ENCODE measurements around the gene ASAP2.

Gene ASAP2

DNA sequence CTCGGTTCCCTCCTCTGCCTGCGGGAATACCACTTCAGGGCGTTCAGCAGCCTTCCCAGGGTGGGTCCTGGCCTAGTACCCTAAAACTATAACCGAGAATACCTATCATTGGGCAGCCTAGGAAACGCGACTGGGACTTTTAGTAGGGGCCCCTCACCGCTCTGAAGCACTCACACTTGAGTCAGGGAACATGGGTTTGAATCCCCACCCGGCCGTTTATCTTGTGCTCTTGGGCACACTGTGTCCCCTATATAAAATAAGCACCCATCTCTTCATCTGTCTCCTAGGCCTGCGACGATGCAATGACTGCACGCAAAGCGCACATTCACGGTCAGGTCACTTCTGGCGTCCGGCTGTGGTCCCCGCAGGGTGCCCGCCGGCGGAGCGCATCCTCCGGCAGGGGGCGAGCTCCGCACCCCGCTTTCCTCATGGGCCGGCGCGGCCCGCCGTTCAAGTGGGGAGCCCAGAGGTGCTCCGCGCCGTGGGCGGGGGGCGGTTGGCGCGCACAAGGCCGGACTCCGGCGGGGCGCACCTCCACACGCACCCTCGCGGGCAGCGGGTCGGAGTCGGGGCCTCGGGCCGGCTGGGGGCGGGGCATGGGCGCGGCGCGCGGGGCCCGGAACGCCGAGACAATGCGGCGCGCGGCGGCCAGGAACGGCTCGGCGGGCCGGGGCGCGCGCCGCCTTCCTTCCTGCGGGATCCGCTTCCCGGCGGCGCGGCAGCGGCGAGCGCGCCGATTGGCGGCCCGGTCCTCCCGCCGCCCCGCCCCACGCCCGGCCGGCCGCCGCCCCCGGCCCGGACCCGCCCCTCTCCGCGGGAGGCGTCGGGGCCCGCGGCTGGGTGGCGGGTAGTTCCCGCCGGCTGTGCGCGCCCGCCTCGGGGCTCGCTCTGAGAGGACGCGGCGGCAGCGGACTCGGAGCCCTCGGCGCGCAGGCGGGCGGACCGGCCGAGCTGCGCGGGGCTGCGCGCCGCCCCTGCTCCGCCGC is at the start of gene ASAP2:
TSS of gene ASAP2 (plus strand) at position 850 of the 986 bp plus-strand sequence. CDS start 293 bp downstream, outside the sequence.
- DNase-seq (ENCODE audit: low spot score): peak; percentile 69

DNA sequence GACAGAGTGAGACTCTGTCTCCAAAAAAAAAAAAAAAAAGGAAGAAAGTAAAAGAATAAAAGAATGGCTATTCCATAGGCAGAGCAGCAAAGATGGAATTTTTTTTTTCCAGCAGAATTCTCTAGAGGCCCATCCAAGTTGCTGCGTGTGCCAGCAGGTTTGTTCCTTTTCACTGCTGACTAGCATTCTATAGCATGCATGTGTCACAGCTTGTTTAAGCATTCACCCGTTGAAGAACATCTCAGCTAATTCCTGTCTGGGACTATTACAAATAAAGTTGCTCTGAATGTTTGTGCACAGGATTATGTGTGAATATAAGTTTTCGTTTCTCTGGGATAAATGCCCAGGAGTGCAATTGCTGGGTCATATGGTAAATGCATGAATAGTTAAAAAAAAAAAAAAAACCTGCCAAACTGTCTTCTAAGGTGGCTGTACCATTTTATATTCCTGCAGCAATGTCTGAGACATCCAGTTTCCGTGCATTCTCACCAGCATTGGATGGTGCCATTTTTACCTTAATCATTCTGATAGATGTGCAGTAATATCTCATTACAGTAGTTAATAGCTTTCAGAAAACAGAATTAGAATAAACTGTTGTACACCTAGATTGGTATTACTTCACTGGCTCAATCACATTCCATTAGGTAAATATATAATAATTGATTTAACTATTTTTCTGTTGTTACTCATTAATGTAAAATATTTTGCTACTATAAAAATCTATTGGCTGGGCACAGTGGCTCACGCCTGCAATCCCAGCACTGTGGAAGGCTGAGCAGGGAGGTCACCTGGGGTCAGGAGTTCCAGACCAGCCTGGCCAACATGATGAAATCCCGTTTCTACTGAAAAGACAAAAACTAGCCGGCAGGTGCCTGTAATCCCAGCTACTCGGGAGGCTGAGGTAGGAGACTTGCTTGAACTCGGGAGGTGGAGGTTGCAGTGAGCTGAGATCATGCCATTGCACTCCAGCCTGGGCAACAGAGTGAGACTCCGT is 47.5 kb upstream of the ASAP2 start:
- DNase-seq (ENCODE audit: low spot score): no peak

DNA sequence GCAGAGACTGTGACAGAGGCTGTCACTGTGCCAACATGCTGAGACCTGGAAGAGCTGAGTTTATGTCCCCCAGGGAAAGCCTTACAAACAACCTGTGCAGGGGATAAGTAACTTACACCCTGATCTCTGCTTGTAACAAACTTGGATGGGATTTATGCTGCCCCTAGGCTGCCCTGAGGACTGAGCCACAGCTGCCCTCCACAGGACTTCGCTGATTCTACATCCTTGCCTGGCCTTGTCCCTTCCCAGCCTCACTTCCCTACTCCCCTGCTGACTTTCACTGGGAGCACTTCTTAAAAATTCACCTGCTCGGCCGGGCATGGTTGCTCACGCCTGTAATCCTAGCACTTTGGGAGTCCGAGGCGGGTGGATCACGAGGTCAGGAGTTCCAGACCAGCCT is 45.9 kb upstream of the ASAP2 start:
- DNase-seq (ENCODE audit: low spot score): no peak

DNA sequence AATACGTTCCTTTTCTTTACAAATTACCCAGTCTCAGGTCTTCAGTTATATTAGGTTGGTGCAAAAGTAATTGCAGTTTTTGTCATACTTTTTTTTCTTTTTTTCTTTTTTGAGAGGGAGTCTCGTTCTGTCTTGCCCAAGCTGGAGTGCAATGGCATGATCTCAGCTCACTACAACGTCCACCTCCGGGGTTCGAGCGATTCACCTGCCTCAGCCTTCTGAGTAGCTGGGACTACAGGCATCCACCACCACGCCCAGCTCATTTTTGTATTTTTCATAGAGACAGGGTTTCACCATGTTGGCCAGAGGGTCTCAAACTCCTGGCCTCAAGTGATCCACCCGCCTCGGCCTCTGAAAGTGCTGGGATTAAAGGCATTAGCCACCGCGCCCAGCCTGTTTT is 43.8 kb upstream of the ASAP2 start:
- DNase-seq (ENCODE audit: low spot score): no peak

DNA sequence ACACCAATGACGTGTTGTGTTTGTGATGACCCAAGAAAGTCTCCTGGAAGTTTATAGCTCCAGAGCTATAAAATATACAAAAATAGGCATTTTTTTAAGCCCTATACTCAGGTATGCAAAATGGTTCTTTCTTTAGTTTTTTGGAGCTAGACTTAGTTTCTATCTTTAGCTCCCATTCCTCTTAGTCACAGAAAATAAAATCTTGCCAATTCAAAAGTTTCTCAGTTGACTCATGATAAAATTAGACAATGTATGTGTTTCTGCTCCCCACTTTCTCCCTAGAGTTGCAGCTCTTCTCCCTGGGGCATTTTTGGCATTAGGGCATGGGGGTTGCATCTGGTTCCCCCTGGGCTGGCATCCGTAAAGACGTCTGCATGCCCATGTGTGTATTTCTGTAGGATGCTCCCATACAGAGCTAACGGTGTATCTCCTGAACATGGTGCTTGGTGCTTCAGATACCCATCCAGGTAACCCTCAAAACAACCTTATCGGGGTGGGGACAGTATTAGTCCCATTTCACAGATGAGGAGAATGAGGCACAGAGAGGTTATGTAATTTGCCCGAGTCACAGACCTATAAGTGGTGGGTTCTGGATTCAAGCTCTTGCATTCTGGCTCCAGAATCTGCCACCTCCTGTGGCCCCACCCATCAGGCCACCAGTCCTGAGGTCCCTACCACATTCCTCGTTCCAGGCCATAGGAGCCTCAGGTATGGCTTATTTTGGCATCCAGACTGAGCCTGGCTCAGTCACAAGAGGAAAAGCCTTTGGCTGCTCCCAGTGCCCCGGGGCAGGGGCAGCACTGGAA is 43.1 kb upstream of the ASAP2 start:
- DNase-seq (ENCODE audit: low spot score): no peak

DNA sequence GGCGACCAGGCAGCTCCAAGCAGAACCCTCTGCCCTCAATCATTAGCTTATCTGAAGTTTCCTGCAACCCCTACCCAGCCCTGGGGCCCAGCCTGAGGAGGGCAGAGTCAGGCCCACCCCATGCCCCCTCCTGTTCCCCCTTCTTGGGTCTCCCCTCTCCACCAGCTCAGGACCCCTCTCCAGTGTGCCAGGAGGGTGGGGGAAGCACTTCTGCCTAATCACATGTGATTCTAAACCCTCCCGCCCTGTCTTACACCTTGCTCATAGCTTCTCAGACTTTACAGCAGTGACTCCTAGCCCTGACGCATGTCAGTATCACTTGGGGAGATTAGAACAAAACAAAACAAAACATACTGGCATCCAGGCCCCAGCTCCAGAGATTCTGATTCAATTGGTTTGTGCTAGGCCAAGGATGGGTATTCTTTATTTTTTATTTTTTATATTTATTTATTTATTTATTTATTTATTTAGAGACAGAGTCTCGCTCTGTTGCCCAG is 42.5 kb upstream of the ASAP2 start:
- no peak for DNase-seq (ENCODE audit: low spot score)

DNA sequence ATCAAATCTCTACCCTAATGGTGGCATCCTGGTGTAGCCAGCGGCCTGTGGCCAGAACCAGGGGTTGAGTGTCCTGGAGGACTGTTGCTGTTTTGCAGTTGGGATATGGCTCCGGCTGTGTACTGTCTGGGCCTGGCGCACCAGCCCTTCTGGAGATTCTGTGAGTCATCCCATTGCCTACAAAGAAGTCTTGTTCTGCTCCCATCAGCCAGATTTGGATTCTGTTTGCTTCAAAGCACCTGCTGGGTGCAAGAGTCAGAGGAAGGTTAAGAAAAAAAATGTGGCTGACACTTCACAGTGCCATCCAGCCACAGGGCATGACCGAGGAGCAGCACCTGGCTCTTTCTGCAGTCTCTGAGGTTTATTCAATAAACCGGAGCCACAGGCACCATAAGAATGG is 41.0 kb upstream of the ASAP2 start:
- DNase-seq (ENCODE audit: low spot score): no peak

DNA sequence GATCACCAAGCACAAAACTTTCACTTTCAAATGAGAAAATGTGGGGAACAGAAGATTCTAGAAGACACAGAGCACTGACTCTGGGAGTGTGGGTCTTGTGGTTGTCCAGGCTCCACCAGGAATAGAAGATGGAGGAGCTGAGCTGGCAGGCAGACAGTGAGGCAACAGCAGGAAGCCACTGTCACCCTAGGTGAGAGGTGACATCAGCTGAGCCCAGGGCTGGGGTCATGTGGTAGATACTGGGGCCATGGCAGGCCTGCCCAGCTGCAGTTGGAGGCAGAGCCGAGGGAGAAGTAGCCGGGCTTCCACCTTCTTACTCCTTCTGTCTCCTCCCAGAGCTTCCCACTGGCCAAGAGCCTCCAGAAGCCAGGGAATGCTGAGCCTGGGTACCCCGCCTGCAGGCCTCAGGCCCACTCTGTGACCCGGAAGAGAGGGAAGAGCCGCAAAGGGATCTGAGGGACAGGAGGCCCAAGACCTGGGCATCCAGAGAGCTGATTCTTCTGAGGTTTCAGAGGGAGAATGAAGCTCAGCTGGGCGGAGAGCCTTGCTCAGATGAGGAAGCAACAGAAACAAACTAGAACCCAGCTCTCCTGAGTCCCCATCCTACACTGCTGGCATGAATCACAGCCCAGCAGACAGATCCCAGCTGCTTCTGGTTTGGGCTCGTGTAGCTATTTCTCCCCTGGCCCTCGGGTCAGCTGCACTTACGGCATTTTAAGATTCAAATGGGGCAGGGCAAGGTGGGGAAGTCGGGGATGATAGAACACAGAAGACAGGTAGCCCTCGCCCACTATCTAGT is 39.8 kb upstream of the ASAP2 start:
- DNase-seq (ENCODE audit: low spot score): no peak

DNA sequence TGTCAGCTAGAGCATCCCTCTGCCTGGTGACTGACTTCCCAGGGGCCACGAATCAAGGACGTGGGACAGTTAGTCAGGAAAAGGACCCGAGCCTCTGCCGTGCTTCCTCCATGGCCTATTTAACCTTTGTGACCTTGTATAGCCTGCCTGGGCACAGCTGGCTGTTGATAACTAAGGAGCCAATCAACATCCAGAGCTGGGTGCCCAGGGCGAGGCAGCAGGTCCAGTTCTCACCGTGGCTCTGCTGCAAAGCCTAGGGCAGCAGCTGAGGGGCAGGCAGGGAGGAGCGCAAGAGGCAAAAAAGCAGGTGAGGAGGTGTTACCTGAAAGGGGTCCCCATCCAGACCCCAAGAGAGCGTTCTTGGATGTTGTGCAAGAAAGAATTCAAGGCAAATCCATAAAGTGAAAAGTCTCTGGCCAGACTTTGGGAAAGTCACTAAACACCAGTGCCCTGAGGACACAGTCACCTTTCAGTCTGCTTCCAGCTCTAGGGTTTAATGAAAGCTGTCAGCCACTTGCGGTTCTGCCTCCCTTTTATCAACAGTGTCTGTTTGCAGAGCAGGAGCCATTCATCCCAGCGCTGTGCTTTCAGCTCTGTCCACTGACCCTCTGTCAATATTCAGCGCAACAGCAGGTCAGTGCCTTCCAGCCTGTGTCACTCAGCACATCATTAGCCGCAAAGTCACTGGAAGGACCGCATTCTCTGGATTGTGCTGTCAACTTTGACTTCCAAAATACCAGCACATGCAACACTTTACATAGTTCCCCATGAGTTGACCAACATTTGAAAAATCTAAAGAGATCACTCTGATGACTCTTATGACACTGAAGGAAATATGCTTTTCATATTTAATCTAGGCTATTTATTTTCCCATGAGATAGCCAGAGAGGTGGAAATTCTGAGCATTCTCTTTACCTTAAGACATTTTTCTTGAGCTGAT is 38.6 kb upstream of the ASAP2 start:
- DNase-seq (ENCODE audit: low spot score): peak; percentile 79

DNA sequence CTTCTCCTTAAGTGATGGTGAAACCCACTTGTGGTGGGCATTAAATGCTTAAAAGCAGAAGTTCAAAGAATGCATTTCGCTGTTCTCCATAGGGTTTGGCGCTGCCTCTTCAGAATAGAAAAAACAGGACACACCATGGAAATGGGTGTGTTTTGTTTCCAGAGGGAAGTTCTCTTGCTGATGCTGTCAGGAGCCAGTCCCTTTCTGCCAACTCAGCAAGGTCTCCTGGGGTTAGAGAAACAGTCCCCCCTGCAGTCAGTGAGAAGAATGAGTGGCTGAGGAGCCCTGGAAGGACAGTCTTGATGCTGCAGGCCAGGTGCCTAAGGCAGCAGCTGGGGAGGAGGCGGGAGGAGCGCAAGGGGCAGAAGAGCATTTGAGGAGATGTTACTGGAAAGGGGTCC is 37.8 kb upstream of the ASAP2 start:
- DNase-seq (ENCODE audit: low spot score): no peak

DNA sequence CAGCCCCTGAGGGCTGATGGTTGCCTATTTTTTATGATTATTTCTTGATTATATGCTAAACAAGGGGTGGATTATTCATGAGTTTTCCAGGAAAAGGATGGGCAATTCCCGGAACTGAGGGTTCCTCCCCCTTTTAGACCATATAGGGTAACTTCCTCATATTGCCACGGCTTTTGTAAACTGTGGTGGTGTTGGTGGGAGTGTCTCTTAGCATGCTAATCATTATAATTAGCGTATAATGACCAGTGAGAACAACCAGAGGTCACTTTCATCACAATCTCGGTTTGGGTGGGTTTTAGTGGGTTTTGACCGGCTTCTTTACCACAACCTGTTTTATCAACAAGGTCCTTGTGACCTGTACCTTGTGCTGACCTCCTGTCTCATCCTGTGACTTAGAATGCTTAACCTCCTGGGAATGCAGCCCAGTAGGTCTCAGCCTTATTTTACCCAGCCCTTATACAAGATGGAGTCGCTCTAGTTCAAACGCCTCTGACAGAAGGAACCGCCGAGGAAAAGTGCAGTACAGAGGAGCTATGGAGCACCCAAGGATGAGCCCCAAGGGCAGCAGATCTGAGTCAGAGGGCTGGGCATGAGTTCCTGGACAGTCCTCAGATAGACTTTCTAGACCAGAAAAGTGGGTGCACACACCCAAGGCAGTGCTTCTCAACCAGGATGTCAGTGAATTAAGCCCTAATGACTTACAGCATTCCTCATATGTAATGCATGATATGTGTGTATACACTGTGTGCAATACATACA is 37.1 kb upstream of the ASAP2 start:
- no peak for DNase-seq (ENCODE audit: low spot score)

DNA sequence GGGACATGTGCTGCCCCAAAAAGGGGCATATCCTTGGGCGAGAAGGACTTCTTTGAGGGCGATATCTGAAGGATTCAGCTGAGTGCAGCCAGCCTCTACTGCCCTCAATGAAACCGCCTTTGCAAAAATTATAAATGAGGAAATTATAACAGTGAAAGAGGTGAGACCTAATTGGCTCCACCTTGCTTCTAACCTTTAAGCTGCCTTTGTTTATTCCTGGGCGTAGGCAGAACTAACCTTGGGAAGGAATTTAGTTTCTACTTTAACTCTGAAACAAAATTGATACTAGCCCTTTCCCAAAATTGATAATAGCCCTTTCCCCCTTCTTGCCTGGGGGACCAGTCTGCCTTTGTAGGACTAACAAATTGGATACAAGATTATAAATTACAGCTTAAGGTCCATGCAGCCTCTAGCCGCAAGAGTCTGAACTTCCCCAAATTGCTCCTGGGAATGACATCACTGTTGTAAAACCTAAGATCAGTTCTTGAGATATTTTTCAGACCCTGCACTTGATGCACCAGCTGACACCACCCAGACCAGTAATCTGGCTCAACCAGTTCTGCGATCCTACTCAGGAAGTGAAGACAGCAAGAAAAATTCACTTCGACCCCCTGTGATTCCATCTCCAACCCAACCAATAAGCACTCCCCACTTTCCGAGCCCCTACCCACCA is 36.0 kb upstream of the ASAP2 start:
- no peak for DNase-seq (ENCODE audit: low spot score)

DNA sequence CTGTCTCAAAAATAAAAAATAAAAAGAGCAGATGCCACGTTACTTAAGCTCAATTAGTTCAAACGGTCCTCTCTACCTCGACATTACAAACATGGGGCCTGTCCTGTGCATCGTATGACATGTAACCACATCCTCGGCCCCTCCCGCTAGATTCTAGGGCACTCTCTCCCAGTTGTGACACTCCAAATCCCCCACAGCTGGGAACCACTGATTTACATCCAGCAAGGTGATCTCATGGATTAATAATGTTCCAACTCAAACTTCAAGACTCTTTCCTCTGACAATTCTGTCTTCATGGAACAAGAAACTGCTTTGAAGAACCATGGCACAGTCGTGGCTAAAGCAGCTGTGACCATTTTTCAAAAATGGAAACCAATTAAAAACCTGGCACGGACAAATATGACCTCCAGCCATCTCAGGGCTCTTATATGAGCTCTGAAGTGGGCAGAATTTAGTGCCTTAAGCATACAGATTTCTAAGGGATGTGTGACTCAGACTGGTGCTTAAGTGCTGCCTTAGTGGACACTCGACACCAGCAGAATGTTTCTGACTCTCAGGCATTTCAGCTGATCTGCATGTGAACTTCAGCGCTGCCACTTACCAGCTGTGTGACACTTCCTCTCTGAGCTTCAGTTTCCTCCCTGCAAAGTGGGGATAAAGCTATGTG is 31.7 kb upstream of the ASAP2 start:
- DNase-seq (ENCODE audit: low spot score): no peak

DNA sequence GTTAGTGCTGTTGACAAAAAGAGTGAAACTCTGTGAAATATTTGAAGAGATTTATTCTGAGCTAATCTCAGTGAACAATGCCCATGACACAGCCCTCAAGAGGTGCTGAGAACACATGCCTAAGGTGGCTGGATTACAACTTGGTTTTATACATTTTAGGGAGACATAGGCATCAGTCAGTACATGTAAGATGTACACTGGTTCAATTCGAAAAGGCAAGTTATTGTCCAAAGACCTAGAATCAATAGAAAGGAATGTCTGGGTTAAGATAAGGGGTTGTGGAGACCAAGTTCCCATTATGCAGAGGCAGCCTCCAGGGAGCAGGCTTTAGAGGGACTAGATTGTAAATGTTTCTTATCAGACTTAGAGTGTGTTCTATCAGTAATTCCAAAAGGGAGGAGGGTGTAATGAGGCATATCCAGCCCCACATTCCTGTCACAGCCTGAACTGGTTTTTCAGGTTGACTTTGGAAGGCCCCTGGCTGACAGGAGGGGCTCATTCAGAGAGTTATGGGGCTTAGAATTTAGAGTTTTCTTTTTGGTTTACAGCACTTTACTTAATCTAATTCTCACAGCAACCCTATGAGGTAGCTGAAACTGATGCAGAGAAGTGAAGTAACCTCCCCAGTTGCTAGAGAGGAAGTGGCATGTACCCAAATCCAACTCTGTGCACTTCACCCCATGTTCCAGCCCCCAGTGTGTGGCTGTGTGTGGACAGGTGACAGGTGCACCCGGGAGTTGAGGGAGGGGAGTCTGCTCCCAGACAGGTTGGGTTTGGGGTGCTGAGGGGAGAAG is 28.3 kb upstream of the ASAP2 start:
- no peak for DNase-seq (ENCODE audit: low spot score)

DNA sequence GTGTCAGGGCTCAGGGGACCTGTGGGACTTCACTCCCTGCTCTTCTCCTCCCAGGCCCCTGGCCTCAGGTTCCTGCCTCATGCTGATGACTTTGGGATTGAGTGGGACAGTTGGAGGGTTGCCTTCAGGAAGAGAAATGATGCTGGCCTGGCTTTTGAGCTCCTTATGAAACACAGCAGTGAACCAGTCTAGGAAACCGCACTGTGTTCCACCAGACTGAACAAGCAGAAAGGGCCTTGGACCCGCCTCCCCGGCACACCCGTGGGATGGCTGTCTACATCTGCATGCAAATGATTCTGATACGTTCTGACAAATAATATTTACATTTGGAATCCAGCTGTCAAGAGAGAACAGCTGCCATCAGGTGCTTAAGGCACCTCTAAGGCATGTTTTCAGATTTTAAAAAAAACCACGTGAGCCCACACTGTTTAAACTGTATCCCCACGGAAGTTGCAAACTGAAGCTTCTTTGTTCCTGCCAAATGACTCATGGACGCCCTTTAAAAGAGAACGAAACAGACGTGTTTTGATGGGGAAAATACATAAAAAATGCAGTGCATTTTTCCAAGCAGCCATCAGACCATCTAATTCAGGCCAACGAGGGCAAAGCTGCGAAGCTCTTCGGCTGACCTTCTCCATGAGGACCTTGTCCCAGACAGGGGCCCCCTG is 27.6 kb upstream of the ASAP2 start:
- no peak for DNase-seq (ENCODE audit: low spot score)

DNA sequence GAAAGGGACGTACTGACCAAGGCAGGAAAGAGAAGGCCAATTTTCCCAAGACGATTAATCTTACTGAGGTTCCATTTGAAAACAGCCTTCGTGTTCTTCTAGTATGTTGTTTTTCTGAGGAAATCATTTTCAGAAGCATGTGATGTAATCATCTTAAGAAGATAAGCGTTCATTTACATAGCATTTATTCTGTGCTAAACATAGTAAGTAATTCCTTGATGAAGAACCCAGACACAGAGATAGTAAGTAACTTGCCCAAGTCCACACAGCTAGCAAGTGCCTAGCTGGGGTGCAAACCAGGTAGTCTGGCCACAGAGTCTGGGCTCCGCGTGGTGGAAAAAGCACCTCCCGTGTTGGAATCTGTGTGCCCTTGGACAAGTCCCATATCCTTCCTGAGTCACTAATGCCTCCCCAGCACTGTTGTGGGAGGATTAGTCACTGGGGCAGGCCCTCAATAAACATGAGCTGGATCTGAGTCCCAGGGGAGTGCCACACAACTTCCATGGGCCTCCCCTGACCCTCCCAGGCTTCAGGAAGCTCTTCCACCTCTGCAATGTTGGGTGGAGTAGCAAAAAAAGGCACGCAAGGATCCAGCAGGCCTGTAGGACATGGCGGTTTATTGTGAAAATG is 26.9 kb upstream of the ASAP2 start:
- no peak for DNase-seq (ENCODE audit: low spot score)

Measured in HuH-7 (cell line).